ENCODE measurements around the gene KIF25. TPM values are rescaled to one million over a fixed set of nuclear protein-coding genes. Genes with fewer than 3 reads are reported as not detected.

Gene KIF25
- total RNA-seq, 5 donors from 2014 or later (not counting 1 experiment from before 2014, with no cell fraction given): not detected

- no peak overlapping the region for H3K27ac Mint-ChIP-seq
- Histone ChIP-seq H3K4me3 (ENCODE audit: control insufficient read depth in 1 of 2, extremely low read depth in 1 of 2, low read length in 1 of 2) (no peak overlapping the region), H3K4me1 (ENCODE audit: control insufficient read depth in 1 of 2, extremely low read depth in 1 of 2, insufficient read depth in 2 of 2, low read length in 2 of 2) (no peaks in the 10 kb centered on the region), H3K9me3 (no peaks in the 10 kb centered on the region), H3K27me3 (replicated peaks in 1 of 2; ENCODE audit: control insufficient read depth in 2 of 2, extremely low read depth in 1 of 2, insufficient read depth in 2 of 2, low read length in 1 of 2) (peaks cover 0 to 12% of the 10 kb centered on the region in 2 experiments), H3K36me3 (ENCODE audit: control insufficient read depth in 2 of 2, extremely low read depth in 1 of 2, insufficient read depth in 1 of 2, low read length in 1 of 2) (no peaks in the 10 kb centered on the region), H3K27ac (ENCODE audit: low read length) (no peak overlapping the region)
- no peaks in the 10 kb centered on the region for H3K36me3 Mint-ChIP-seq
- H3K4me3 Mint-ChIP-seq: no peak overlapping the region
- ATAC-seq (replicated peaks in 1 of 4) (no peak), DNase-seq (no peak)
- no peaks in the 10 kb centered on the region for H3K4me1 Mint-ChIP-seq
- POLR2A ChIA-PET: no interaction called here
- CTCF ChIA-PET: no interaction called here
- WGBS (ENCODE audit: insufficient coverage): 92% methylated on average over 29 of the region's 29 CpGs
- H3K9me3 Mint-ChIP-seq: peaks cover 0 to 14% (median 6%) of the 10 kb centered on the region in 3 donors
- H3K27me3 Mint-ChIP-seq: peaks cover 3% of the 10 kb centered on the region in 2 donors
Observed at GRCh38 chr6:168042426-168043192, 45.1 kb downstream of the KIF25 start.

- Mint-ChIP-seq H3K27ac (no peak overlapping the region), H3K4me1 (no peaks in the 10 kb centered on the region), H3K36me3 (no peaks in the 10 kb centered on the region), H3K4me3 (no peak overlapping the region), H3K9me3 (peaks cover 0 to 12% (median 6%) of the 10 kb centered on the region in 3 donors), H3K27me3 (peaks cover 0 to under 1% of the 10 kb centered on the region in 2 donors)
- Histone ChIP-seq H3K4me1 (ENCODE audit: control insufficient read depth in 1 of 2, extremely low read depth in 1 of 2, insufficient read depth in 2 of 2, low read length in 2 of 2) (no peaks in the 10 kb centered on the region), H3K9me3 (no peaks in the 10 kb centered on the region), H3K27me3 (replicated peaks in 1 of 2; ENCODE audit: control insufficient read depth in 2 of 2, extremely low read depth in 1 of 2, insufficient read depth in 2 of 2, low read length in 1 of 2) (peaks cover 0 to 10% of the 10 kb centered on the region in 2 experiments), H3K36me3 (ENCODE audit: control insufficient read depth in 2 of 2, extremely low read depth in 1 of 2, insufficient read depth in 1 of 2, low read length in 1 of 2) (no peaks in the 10 kb centered on the region), H3K4me3 (ENCODE audit: control insufficient read depth in 1 of 2, extremely low read depth in 1 of 2, low read length in 1 of 2) (no peak overlapping the region), H3K27ac (ENCODE audit: low read length) (no peak overlapping the region)
- no peak for ATAC-seq (replicated peaks in 1 of 4)
- ChIA-PET POLR2A (no interaction called here), CTCF (no interaction called here)
- DNase-seq: no peak
- WGBS (ENCODE audit: insufficient coverage): 91% methylated on average over 10 of the region's 17 CpGs
Observed at GRCh38 chr6:168043193-168043847, 45.8 kb downstream of the KIF25 start.

- 84% methylated on average over 10 of the region's 21 CpGs for WGBS (ENCODE audit: insufficient coverage)
- Mint-ChIP-seq H3K36me3 (no peaks in the 10 kb centered on the region), H3K4me1 (no peaks in the 10 kb centered on the region), H3K27ac (no peak overlapping the region), H3K4me3 (no peak overlapping the region), H3K27me3 (no peaks in the 10 kb centered on the region), H3K9me3 (peaks cover 0 to 8% (median 6%) of the 10 kb centered on the region in 3 donors)
- no peaks in the 10 kb centered on the region for H3K9me3 ChIP-seq
- POLR2A ChIA-PET: no interaction called here
- CTCF ChIA-PET: no interaction called here
- no peak overlapping the region for H3K27ac ChIP-seq (ENCODE audit: low read length)
- ATAC-seq (replicated peaks in 1 of 4): no peak
- DNase-seq: no peak
- H3K27me3 ChIP-seq (replicated peaks in 1 of 2; ENCODE audit: control insufficient read depth in 2 of 2, extremely low read depth in 1 of 2, insufficient read depth in 2 of 2, low read length in 1 of 2): peaks cover 0 to 10% of the 10 kb centered on the region in 2 experiments
- H3K36me3 ChIP-seq (ENCODE audit: control insufficient read depth in 2 of 2, extremely low read depth in 1 of 2, insufficient read depth in 1 of 2, low read length in 1 of 2): no peaks in the 10 kb centered on the region
- H3K4me1 ChIP-seq (ENCODE audit: control insufficient read depth in 1 of 2, extremely low read depth in 1 of 2, insufficient read depth in 2 of 2, low read length in 2 of 2): no peaks in the 10 kb centered on the region
- no peak overlapping the region for H3K4me3 ChIP-seq (ENCODE audit: control insufficient read depth in 1 of 2, extremely low read depth in 1 of 2, low read length in 1 of 2)
Observed at GRCh38 chr6:168043848-168044415, 46.5 kb downstream of the KIF25 start.

- no peaks in the 10 kb centered on the region for H3K36me3 Mint-ChIP-seq
- no peaks in the 10 kb centered on the region for H3K27me3 Mint-ChIP-seq
- peaks cover 0 to 8% (median 2%) of the 10 kb centered on the region in 3 donors for H3K9me3 Mint-ChIP-seq
- Histone ChIP-seq H3K27me3 (replicated peaks in 1 of 2; ENCODE audit: control insufficient read depth in 2 of 2, extremely low read depth in 1 of 2, insufficient read depth in 2 of 2, low read length in 1 of 2) (peaks cover 0 to 10% of the 10 kb centered on the region in 2 experiments), H3K27ac (ENCODE audit: low read length) (no peak overlapping the region), H3K4me1 (ENCODE audit: control insufficient read depth in 1 of 2, extremely low read depth in 1 of 2, insufficient read depth in 2 of 2, low read length in 2 of 2) (no peaks in the 10 kb centered on the region), H3K9me3 (no peaks in the 10 kb centered on the region), H3K36me3 (ENCODE audit: control insufficient read depth in 2 of 2, extremely low read depth in 1 of 2, insufficient read depth in 1 of 2, low read length in 1 of 2) (no peaks in the 10 kb centered on the region), H3K4me3 (ENCODE audit: control insufficient read depth in 1 of 2, extremely low read depth in 1 of 2, low read length in 1 of 2) (no peak overlapping the region)
- ChIA-PET POLR2A (no interaction called here), CTCF (no interaction called here)
- DNase-seq (no peak), ATAC-seq (replicated peaks in 1 of 4) (no peak)
- H3K4me3 Mint-ChIP-seq: no peak overlapping the region
- H3K4me1 Mint-ChIP-seq: no peaks in the 10 kb centered on the region
- WGBS (ENCODE audit: insufficient coverage): 92% methylated on average over 22 of the region's 28 CpGs
- H3K27ac Mint-ChIP-seq: no peak overlapping the region
Observed at GRCh38 chr6:168044521-168045130, 47.2 kb downstream of the KIF25 start.

GRCh38 chr6:168045141-168045691, 47.7 kb downstream of the KIF25 start:
- H3K27ac Mint-ChIP-seq: no peak overlapping the region
- no peak overlapping the region for H3K4me3 Mint-ChIP-seq
- no peaks in the 10 kb centered on the region for H3K27me3 Mint-ChIP-seq
- 88% methylated on average over 19 of the region's 19 CpGs for WGBS (ENCODE audit: insufficient coverage)
- POLR2A ChIA-PET: no interaction called here
- no peaks in the 10 kb centered on the region for H3K36me3 Mint-ChIP-seq
- Histone ChIP-seq H3K4me3 (ENCODE audit: control insufficient read depth in 1 of 2, extremely low read depth in 1 of 2, low read length in 1 of 2) (no peak overlapping the region), H3K36me3 (ENCODE audit: control insufficient read depth in 2 of 2, extremely low read depth in 1 of 2, insufficient read depth in 1 of 2, low read length in 1 of 2) (no peaks in the 10 kb centered on the region), H3K9me3 (no peaks in the 10 kb centered on the region), H3K27me3 (replicated peaks in 1 of 2; ENCODE audit: control insufficient read depth in 2 of 2, extremely low read depth in 1 of 2, insufficient read depth in 2 of 2, low read length in 1 of 2) (peaks cover 0 to 10% of the 10 kb centered on the region in 2 experiments), H3K4me1 (ENCODE audit: control insufficient read depth in 1 of 2, extremely low read depth in 1 of 2, insufficient read depth in 2 of 2, low read length in 2 of 2) (no peaks in the 10 kb centered on the region), H3K27ac (ENCODE audit: low read length) (no peak overlapping the region)
- H3K9me3 Mint-ChIP-seq: peaks cover 0 to 8% (median 2%) of the 10 kb centered on the region in 3 donors
- DNase-seq (no peak), ATAC-seq (replicated peaks in 1 of 4) (no peak)
- H3K4me1 Mint-ChIP-seq: no peaks in the 10 kb centered on the region
- CTCF ChIA-PET: no interaction called here

All from T-cell (primary cell).